Measurements from ENCODE around the gene PINK1. TPM values are rescaled to one million over a fixed set of nuclear protein-coding genes. Genes with fewer than 3 reads are reported as not detected.
A peak's percentile ranks its signal among the peaks of the same experiment; 100 is the strongest.

PINK1 gene
- total and polyA plus RNA-seq, 2 of the 13 experiments (the other 11 are each of a cell fraction or from before 2014, with no cell fraction given), result 15.3 to 16.1 TPM

DNA sequence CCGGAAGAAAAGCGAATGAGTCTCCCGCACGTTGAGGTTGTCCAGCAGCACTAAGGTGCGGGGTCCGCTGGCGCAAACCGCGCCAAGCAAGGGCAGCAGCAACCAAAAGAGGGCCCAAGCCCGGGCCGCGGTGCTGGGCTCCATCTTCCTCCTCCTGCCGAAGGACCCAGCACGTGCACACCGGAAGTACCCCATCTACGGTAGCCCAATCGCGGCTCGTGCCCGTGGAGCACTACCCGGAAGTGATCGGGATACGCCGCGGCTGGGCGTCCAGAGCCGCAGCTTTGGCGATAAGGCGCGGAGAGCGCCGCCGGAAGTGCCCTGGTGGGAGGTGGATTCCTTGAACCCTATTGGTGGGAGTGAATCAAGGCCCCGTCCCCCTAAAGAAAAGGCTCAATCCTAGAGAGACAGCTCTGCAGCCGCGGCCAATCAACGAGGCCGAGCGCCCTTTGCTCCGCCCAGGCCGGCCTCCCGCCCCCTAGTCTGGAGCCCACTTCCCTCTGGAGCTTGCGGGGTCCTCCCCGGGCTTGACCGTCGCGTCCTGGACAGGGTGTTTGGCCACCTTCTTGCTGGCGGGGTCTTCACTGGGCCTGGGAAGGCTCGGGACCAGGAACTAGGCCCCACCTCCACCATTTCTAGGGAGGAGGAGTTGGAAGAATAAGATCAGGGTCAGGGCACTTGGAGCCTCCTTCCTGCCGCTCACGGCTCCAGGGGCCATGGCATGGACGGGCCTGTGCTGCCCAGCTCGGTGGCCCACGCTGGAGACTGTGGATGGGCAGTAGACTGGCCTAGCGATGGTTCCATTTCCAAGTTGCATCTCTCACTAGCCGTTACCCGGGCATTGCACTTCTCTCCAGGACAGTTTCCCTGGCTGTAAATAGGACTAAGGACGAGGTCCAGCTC, 28.2 kb downstream of the PINK1 start, which contains the start of gene DDOST (continued):
- TF ChIP-seq ZBTB1 (CRISPR knock-in tag; IDR thresholded peaks at IDR 0.05; ENCODE audit: borderline replicate concordance), result no peak
- TF ChIP-seq SYNCRIP (IDR thresholded peaks at IDR 0.05; ENCODE audit: insufficient read depth, low read depth, low read length), result no peak
- TF ChIP-seq REXO4 (CRISPR knock-in tag; IDR thresholded peaks at IDR 0.05; ENCODE audit: borderline replicate concordance), result no peak
- TF ChIP-seq NFIC (IDR thresholded peaks at IDR 0.05; ENCODE audit: low read length), result no peak
- TF ChIP-seq, protein P1, sequence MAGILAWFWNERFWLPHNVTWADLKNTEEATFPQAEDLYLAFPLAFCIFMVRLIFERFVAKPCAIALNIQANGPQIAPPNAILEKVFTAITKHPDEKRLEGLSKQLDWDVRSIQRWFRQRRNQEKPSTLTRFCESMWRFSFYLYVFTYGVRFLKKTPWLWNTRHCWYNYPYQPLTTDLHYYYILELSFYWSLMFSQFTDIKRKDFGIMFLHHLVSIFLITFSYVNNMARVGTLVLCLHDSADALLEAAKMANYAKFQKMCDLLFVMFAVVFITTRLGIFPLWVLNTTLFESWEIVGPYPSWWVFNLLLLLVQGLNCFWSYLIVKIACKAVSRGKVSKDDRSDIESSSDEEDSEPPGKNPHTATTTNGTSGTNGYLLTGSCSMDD (CRISPR knock-in tag; IDR thresholded peaks at IDR 0.05), result no peak
- peak; percentile 30; the same call in 1 of the 2 replicates for TF ChIP-seq ZNF230 (CRISPR knock-in tag; IDR thresholded peaks at IDR 0.05)
- no peak for TF ChIP-seq GATA4 (IDR thresholded peaks at IDR 0.05; ENCODE audit: borderline replicate concordance, low read depth)
- TF ChIP-seq LRRFIP1 (CRISPR knock-in tag; conservative IDR thresholded peaks at IDR 0.05), result no peak
- TF ChIP-seq, protein P2, sequence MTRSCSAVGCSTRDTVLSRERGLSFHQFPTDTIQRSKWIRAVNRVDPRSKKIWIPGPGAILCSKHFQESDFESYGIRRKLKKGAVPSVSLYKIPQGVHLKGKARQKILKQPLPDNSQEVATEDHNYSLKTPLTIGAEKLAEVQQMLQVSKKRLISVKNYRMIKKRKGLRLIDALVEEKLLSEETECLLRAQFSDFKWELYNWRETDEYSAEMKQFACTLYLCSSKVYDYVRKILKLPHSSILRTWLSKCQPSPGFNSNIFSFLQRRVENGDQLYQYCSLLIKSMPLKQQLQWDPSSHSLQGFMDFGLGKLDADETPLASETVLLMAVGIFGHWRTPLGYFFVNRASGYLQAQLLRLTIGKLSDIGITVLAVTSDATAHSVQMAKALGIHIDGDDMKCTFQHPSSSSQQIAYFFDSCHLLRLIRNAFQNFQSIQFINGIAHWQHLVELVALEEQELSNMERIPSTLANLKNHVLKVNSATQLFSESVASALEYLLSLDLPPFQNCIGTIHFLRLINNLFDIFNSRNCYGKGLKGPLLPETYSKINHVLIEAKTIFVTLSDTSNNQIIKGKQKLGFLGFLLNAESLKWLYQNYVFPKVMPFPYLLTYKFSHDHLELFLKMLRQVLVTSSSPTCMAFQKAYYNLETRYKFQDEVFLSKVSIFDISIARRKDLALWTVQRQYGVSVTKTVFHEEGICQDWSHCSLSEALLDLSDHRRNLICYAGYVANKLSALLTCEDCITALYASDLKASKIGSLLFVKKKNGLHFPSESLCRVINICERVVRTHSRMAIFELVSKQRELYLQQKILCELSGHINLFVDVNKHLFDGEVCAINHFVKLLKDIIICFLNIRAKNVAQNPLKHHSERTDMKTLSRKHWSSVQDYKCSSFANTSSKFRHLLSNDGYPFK (CRISPR knock-in tag; IDR thresholded peaks at IDR 0.05; ENCODE audit: borderline replicate concordance), result peak; percentile 91
- peak; percentile 98 for TF ChIP-seq ELF1 (CRISPR knock-in tag; IDR thresholded peaks at IDR 0.05)

Measured in HepG2 (cell line).